Measurements from ENCODE around the gene UGGT1.

The UGGT1 gene

DNA sequence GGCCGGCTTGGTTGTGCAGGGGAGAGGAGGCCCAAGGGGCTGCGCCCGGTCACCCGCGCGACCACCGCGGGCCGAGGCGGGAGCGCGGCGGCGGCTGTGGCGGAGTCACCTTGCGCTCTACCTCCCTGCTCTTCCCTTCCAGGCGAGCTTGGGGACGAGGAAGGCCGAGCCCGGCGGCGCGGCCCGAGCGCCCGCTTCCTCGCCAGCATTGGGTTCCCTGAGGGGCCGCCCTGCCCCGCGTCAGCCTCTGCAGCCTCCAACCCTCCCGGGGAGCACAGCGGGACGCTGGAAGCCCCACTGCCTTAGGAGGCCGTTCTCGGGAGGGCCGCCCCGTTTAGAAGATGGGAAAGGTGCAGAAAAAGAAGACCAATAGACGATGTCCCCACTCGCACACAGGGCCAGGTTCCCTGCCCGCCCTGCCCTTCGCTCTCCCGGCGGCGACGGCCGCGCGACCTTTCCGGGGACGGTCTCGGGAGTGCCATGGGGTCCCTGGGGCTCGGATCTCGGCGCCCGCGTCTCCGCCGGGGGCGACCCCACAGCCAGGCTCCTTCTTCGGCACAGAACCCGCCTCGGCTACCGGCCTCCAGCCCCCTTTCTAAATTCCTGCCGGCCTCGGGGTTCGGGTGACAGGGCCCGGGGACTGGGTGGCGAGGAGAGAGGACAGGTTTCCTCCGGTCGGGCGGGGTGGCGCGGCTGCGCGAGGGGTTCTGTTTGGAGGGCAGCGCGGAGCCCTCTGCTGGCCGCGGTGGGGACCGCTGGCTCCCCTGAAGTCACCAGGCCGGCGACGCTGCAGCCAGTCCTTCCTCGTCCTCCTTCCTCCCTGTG, 142.2 kb downstream of the UGGT1 start:
- DNase-seq, result peak; percentile 72

- DNase-seq, result no peak
Measured at GRCh38 chr2:128233790-128234395, 142.9 kb downstream of the UGGT1 start.

DNA sequence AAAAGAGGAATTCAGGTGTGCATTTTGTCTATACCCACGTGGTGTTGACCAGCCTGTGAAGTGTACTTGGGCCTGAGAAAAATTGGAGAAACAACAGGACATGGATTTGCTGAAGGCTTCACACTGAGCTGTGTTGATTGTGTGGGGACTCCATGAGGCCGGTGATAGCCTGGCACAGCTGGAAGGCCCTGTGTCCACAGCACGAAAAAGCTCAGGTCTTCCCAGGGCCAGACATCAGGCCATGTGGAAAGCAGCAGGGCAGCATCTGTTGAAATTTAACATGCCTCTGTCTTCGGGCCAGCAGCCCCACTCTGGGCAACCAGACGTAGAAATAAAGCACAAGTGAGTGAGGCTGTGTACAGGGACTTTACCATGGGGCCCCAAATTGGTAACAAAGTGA, 143.6 kb downstream of the UGGT1 start:
- DNase-seq, result no peak

GRCh38 chr2:128235581-128235980, 144.6 kb downstream of the UGGT1 start:
- DNase-seq, result no peak

GRCh38 chr2:128236491-128237035, 145.6 kb downstream of the UGGT1 start:
- DNase-seq, result no peak

DNA sequence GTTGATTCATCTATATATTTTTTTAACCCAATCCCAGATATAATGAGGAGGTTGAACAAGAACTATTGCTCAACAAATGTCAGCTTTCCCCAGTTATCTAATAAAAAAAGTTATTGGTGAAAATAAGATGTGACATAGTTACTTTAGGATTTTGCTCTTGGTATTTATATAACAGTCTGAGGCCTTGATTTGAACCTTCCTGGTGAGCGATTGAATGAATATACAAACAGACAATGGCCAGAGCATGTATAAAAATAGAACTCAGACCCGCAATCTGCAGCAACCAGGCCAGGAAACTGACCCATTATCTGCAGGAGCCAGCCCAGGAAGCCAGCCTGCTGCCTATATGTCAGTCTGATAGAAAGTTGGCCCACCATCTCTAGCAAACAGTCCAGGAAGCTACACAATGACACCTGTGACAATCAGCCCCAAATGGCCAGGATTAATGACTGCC, 146.1 kb downstream of the UGGT1 start:
- no peak for DNase-seq

DNA sequence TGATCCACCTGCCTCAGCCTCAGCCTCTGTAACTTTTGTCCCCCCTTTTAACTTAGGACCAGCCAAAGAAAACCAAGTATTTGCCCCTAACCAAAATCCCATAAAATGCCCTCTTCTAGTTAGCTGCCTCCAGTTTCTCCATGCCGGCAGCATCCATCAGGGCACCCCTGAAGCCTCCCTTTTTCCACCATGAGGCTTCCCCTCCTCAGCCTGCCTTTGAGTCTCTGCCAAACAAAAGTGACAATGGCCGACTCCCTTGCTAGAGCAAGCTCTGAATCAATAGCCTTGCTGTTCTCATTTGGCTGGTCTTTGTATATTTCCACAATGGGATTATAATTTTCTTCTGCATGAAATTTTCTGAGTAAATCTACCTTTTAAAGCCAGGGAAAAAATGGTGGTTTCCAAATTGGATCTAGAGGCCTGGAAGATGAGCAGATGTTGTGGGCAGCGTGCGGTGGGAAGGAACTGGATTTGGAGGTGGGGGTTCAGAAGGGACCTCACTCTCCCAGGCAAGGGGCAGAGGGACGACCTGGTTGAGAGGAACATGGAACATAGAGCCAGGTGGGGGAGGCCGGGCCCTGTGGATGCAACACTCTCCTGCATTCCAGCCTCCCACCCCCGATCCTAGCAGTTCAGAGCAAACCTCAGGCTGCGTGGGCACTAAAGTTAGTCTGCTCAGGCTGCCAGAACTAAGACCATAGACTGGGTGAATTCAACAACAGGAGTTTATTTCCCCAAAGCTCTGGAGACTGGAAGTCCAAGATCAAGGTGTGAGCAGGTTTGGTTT, 147.1 kb downstream of the UGGT1 start:
- no peak for DNase-seq

DNA sequence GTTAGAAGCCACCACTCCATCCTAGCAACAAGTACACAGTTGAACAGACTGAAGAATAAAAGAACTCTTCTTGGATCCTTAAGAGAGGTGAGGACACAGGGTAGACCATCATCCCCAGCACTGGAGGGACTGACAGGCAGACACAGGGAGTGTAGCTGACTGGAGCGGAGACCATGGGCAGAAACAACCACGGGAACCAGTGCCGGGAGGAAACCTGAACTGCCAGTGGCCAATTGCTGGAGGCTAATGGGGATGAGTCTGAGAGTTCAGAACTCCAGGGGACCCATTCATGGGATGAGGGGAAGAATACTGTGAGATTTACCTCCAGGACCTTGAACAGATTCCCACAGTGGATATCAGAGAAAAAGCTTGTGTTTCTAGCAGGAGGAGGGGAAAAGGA, 150.9 kb downstream of the UGGT1 start:
- no peak for DNase-seq
